Neuronal stem cell (in vitro differentiated cells): ENCODE results near the gene BCL11B.

Experiments used
- DNase-seq: peaks from one replicate; pipeline ENCODE4 v3.0.0-alpha.2; 2013; ENCODE audit warnings: low spot score
- H2AFZ ChIP-seq: one replicate; pipeline ENCODE4 v1.6.1; 2013; ENCODE audit warnings: mild to moderate bottlenecking, low read length, inconsistent platforms
- H2AK5ac ChIP-seq: 2 replicates; pipeline ENCODE4 v1.6.1; 2013; ENCODE audit warnings: low read depth, mild to moderate bottlenecking, inconsistent platforms, low read length, moderate library complexity, mixed read lengths
- H2BK120ac ChIP-seq: 2 replicates; pipeline ENCODE4 v1.6.1; 2013; ENCODE audit warnings: low read depth, mild to moderate bottlenecking, inconsistent platforms, low read length, moderate library complexity, mixed read lengths
- H2BK12ac ChIP-seq: one replicate; pipeline ENCODE4 v1.6.1; 2013; ENCODE audit warnings: low read length, inconsistent platforms
- H2BK15ac ChIP-seq: 2 replicates; pipeline ENCODE4 v1.6.1; 2013; ENCODE audit warnings: mild to moderate bottlenecking, low read length, inconsistent platforms, mixed read lengths
- H2BK5ac ChIP-seq: one replicate; pipeline ENCODE4 v1.6.1; 2013; ENCODE audit warnings: inconsistent platforms, mild to moderate bottlenecking, low read length, moderate library complexity
- H3K14ac ChIP-seq: one replicate; pipeline ENCODE4 v1.6.1; 2013; ENCODE audit warnings: low read length, inconsistent platforms
- H3K18ac ChIP-seq: 2 replicates; pipeline ENCODE4 v1.6.1; 2013; ENCODE audit warnings: low read length, inconsistent platforms
- H3K23ac ChIP-seq: 2 replicates; pipeline ENCODE4 v1.6.1; 2013; ENCODE audit warnings: low read depth, mild to moderate bottlenecking, mixed read lengths, low read length, inconsistent platforms; ENCODE audit not compliant: poor library complexity
- H3K27ac ChIP-seq: replicated peaks from 3 replicates; pipeline ENCODE4 v1.5.1; 2013; ENCODE audit warnings: low read length, inconsistent platforms
- H3K27me3 ChIP-seq, 3 experiments: 2 replicates each; pipeline ENCODE4 v1.6.1; 2013; ENCODE audit warnings: low read length in 3 of 3, mild to moderate bottlenecking in 2 of 3, inconsistent platforms in 1 of 3, low read depth in 1 of 3, mixed read lengths in 1 of 3, moderate library complexity in 1 of 3; ENCODE audit not compliant: control insufficient read depth in 3 of 3, insufficient read depth in 3 of 3
- H3K36me3 ChIP-seq, 2 donors: replicated peaks in 1 of 2; 2 replicates each; pipeline ENCODE4 v1.6.1; 2013; ENCODE audit warnings: low read length in 2 of 2; ENCODE audit not compliant: control insufficient read depth in 2 of 2, insufficient read depth in 2 of 2
- H3K4ac ChIP-seq: 2 replicates; pipeline ENCODE4 v1.6.1; 2013; ENCODE audit warnings: inconsistent platforms, mild to moderate bottlenecking, low read length, moderate library complexity
- H3K4me1 ChIP-seq, 2 donors: 1 replicate in 1 of 2; 2 replicates in 1 of 2; pipeline ENCODE4 v1.6.1; 2013; ENCODE audit warnings: low read length in 2 of 2, low read depth in 1 of 2; ENCODE audit not compliant: control insufficient read depth in 2 of 2, insufficient read depth in 1 of 2
- H3K4me2 ChIP-seq: one replicate; pipeline ENCODE4 v1.6.1; 2013; ENCODE audit warnings: mild to moderate bottlenecking, low read length, inconsistent platforms; ENCODE audit not compliant: insufficient read depth, poor library complexity, severe bottlenecking
- H3K4me3 ChIP-seq, 2 donors: 2 replicates each; pipeline ENCODE4 v1.5.1; 2013; ENCODE audit warnings: low read length in 2 of 2, mild to moderate bottlenecking in 2 of 2, inconsistent platforms in 1 of 2, moderate library complexity in 1 of 2
- H3K79me1 ChIP-seq: one replicate; pipeline ENCODE4 v1.6.1; 2013; ENCODE audit warnings: low read depth, mild to moderate bottlenecking, inconsistent platforms, low read length, moderate library complexity
- H3K9ac ChIP-seq: one replicate; pipeline ENCODE4 v1.6.1; 2013; ENCODE audit warnings: mild to moderate bottlenecking, low read depth, low read length, inconsistent platforms; ENCODE audit not compliant: poor library complexity
- H3K9me3 ChIP-seq, 2 donors: replicated peaks in 1 of 2; 2 replicates each; pipeline versions ENCODE3 to v1.6.1; 2013; ENCODE audit warnings: low read length in 2 of 2, mild to moderate bottlenecking in 2 of 2, inconsistent platforms in 1 of 2, low read depth in 1 of 2, mixed read lengths in 1 of 2, moderate library complexity in 1 of 2; ENCODE audit not compliant: control insufficient read depth in 2 of 2, insufficient read depth in 1 of 2
- H4K8ac ChIP-seq: one replicate; pipeline ENCODE4 v1.6.1; 2013; ENCODE audit warnings: low read depth, mild to moderate bottlenecking, inconsistent platforms, low read length, moderate library complexity
- H4K91ac ChIP-seq: one replicate; pipeline ENCODE4 v1.6.1; 2013; ENCODE audit warnings: low read length, low read depth, mild to moderate bottlenecking, inconsistent platforms; ENCODE audit not compliant: poor library complexity
- WGBS, 2 donors: extraction: QIAGEN DNeasy Blood & Tissue Kit; methylation state at CpG; one replicate each; pipeline ENCODE4 v1.1.7; 2013; ENCODE audit warnings: missing lambda C conversion rate in 2 of 2, mixed read lengths in 1 of 2; ENCODE audit not compliant: insufficient read length in 2 of 2, insufficient replicate concordance in 1 of 2; ENCODE audit errors: extremely low coverage in 2 of 2; 5-methylcytosine and 5-hydroxymethylcytosine counted together

The BCL11B gene

GRCh38 chr14:99240627-99241324 lies 31.2 kb downstream of the BCL11B start:
- Histone ChIP-seq H3K79me1 (no peaks in the 10 kb centered on the region), H3K4me2 (no peak overlapping the region), H4K8ac (no peak overlapping the region), H3K9me3 (no peaks in the 10 kb centered on the region), H3K27ac (no peak overlapping the region), H3K9ac (no peak overlapping the region), H2BK5ac (no peak overlapping the region), H3K23ac (no peak overlapping the region), H2AK5ac (no peak overlapping the region), H2BK120ac (no peak overlapping the region), H3K4ac (no peak overlapping the region), H3K4me3 (no peak overlapping the region), H3K27me3 (peaks cover 5 to 71% (median 31%) of the 10 kb centered on the region in 3 experiments), H3K18ac (no peak overlapping the region), H3K14ac (no peak overlapping the region), H3K36me3 (no peaks in the 10 kb centered on the region), H3K4me1 (peaks cover 0 to under 1% of the 10 kb centered on the region in 2 donors), H2AFZ (no peak overlapping the region), H4K91ac (no peak overlapping the region), H2BK15ac (no peak overlapping the region), H2BK12ac (no peak overlapping the region)
- DNase-seq: no peak
- WGBS, 2 donors: no CpG with 5 or more reads among the region's 23 CpGs

GRCh38 chr14:99239661-99240092 lies 32.3 kb downstream of the BCL11B start:
- no peak overlapping the region for H3K14ac ChIP-seq
- H3K23ac ChIP-seq: no peak overlapping the region
- H3K27me3 ChIP-seq: peaks cover 3 to 61% (median 20%) of the 10 kb centered on the region in 3 experiments
- H3K9ac ChIP-seq: no peak overlapping the region
- peaks cover 0 to 6% of the 10 kb centered on the region in 2 donors for H3K9me3 ChIP-seq
- H4K8ac ChIP-seq: no peak overlapping the region
- H3K4me3 ChIP-seq: no peak overlapping the region
- H3K27ac ChIP-seq: no peak overlapping the region
- H2AFZ ChIP-seq: no peak overlapping the region
- no peak overlapping the region for H3K4ac ChIP-seq
- no peak overlapping the region for H2BK5ac ChIP-seq
- no peak overlapping the region for H2BK12ac ChIP-seq
- H3K4me2 ChIP-seq: no peak overlapping the region
- WGBS, 2 donors: no CpG with 5 or more reads among the region's 7 CpGs
- no peaks in the 10 kb centered on the region for H3K4me1 ChIP-seq
- H2AK5ac ChIP-seq: no peak overlapping the region
- no peak overlapping the region for H3K18ac ChIP-seq
- H2BK15ac ChIP-seq: no peak overlapping the region
- H3K36me3 ChIP-seq: no peaks in the 10 kb centered on the region
- no peak overlapping the region for H4K91ac ChIP-seq
- H3K79me1 ChIP-seq: no peaks in the 10 kb centered on the region
- no peak for DNase-seq
- H2BK120ac ChIP-seq: no peak overlapping the region

GRCh38 chr14:99238216-99238615 lies 33.8 kb downstream of the BCL11B start:
- Histone ChIP-seq H2BK15ac (no peak overlapping the region), H3K79me1 (no peaks in the 10 kb centered on the region), H3K4me1 (peaks cover 0 to 2% of the 10 kb centered on the region in 2 donors), H4K8ac (no peak overlapping the region), H2BK12ac (no peak overlapping the region), H3K9ac (no peak overlapping the region), H3K9me3 (peaks cover 0 to 6% of the 10 kb centered on the region in 2 donors), H3K14ac (no peak overlapping the region), H3K27ac (no peak overlapping the region), H3K27me3 (peaks cover 0 to 52% (median 6%) of the 10 kb centered on the region in 3 experiments), H4K91ac (no peak overlapping the region), H3K4me3 (no peak overlapping the region), H2BK120ac (no peak overlapping the region), H2BK5ac (no peak overlapping the region), H3K4me2 (no peak overlapping the region), H3K18ac (no peak overlapping the region), H3K4ac (no peak overlapping the region), H2AFZ (no peak overlapping the region), H3K36me3 (no peaks in the 10 kb centered on the region), H3K23ac (no peak overlapping the region), H2AK5ac (no peak overlapping the region)
- no peak for DNase-seq
- no CpG with 5 or more reads among the region's 6 CpGs for WGBS, 2 donors

GRCh38 chr14:99237288-99237687 lies 34.7 kb downstream of the BCL11B start:
- Histone ChIP-seq H3K36me3 (no peaks in the 10 kb centered on the region), H3K14ac (no peak overlapping the region), H3K27ac (no peak overlapping the region), H3K4me1 (peaks cover 0 to 4% of the 10 kb centered on the region in 2 donors), H3K23ac (peak overlapping the region; percentile 52), H2BK5ac (no peak overlapping the region), H3K4me2 (no peak overlapping the region), H3K9ac (no peak overlapping the region), H3K79me1 (no peaks in the 10 kb centered on the region), H4K91ac (no peak overlapping the region), H3K9me3 (peaks cover 0 to 6% of the 10 kb centered on the region in 2 donors), H3K18ac (no peak overlapping the region), H2BK12ac (no peak overlapping the region), H2AK5ac (no peak overlapping the region), H3K4me3 (no peak overlapping the region), H4K8ac (no peak overlapping the region), H2BK15ac (no peak overlapping the region), H3K27me3 (peaks cover 0 to 50% (median under 1%) of the 10 kb centered on the region in 3 experiments), H2BK120ac (no peak overlapping the region), H3K4ac (no peak overlapping the region), H2AFZ (no peak overlapping the region)
- no CpG with 5 or more reads among the region's 7 CpGs for WGBS, 2 donors
- no peak for DNase-seq
